GM19468 (cell line): ENCODE data around the gene AURKA.
"Not testable (repeated sequence)": the region's sequence is repeated elsewhere in the genome, so short reads cannot be mapped to it uniquely, and the experiment has no call there.

ENCODE experiments used
- ATAC-seq: cut with Tn5 transposase; IDR thresholded peaks from one replicate; pipeline ENCODE4 v1.9.1; 2021; ENCODE audit warnings: mild to moderate bottlenecking, moderate library complexity, moderate number of reproducible peaks; ENCODE audit not compliant: unreplicated experiment; ENCODE audit errors: extremely low read depth

Gene AURKA

DNA sequence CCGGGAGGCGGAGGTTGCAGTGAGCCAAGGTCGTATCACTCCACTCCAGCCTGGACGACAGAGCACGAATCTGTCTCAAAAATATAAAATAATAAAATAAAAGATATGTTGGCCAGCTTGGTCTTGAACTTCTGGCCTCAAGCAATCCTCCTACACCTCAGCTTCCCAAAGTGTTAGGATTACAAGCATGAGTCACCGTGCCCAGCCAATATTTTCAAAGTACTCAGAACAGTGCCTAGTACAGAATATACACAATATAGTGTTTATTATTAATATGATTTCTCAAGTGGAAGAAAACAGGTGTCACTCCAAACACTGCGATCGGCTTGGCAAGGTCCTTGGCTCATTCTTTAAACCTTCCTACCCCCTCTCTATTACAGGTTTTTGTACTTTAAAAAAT, 30.1 kb downstream of the AURKA start:
- no peak for ATAC-seq

DNA sequence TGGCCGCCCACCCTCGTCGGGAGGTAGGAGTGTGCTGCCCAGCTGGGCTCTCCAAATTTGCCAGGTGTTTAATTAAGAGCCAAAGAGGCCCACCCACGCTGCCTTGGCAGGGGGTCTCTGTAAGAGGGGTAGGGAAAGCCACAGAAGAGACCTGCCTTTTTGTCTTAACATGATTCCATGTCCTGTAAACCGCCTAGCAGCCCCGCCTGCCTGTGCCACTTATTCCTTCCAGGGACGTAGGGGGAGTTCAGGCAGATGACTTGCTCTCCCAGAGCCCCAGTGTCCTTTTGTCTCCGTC, 31.2 kb downstream of the AURKA start:
- no peak for ATAC-seq

DNA sequence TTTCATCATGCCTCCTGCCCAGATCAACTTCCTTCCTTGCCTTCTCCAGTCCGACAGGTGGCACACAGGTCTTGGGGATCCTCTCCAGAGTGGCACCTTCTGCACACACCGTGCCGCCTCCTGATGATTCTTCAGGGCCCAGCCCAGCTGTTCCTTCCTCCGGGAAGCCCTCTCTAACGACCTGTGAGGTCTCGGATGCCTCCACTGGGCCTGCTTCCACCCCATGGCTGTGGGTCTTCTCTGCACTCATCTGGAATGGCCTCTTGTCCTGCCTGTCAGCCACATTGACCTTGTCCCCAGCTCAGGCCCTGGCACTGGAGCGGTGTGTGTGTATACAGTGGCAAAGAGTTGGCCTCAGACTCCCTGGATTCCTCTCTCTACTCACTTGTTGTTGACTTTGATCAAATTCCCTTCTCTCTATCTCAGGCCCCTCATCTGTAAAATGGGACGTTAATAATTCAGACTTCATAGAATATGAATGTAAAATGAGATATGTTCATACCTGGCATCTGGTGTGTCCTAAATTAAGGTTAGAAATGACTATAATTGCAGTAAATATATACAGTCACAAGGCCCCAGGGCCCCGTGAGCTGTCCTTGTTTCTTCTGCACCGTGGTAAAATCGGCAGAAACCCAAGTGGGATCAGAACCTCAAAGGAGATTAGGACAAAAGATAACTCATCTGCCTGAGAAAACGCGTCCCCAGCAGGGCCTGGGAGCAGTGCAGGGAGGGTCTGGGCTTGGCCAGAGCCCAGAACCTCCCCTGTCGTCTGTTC, 31.7 kb downstream of the AURKA start:
- no peak for ATAC-seq

DNA sequence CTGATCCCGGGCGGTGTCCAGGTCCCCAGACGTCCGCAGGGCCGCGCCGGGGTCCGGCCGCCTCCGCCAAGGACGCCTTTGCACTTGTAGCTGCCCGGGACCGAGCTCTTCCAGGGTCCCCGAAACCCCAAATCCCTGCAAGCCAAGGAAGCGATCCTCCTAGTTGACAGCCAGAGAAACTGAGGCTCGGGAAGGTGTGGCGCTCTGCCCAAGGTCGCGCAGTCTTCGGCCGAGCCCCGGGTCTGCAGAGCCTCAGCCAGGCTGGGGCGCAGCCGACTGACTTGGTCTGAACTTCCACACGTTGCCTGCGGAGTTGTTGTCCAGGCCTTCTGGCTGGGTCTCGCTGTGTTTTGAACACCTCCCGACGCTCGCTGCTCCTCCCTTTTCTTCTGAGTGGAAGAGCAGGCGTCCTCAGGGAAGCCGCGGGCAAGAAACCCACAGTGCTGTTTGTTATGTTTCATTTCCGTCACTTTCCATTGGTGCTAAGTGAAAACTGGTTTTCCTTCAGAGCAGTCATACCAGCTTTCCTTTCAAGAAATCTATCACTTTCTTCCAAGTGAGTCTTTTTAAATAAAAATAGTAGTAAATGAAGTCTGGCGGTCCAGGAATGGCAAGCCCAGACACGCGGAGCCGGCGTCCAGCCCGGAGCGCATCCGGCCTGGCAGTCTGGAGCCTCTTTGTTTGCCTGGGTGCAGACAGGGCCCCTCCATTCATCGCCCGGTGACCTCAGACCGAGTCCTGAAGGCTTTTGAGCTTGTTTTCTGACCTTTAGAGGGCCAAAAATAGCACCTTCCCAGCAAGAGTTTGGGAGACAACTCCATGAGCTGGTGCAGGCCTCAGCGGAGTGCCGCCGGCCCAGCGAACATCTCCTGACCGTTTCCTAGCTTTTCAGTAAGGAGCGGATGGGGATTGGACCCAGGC, 32.5 kb downstream of the AURKA start:
- no peak for ATAC-seq

DNA sequence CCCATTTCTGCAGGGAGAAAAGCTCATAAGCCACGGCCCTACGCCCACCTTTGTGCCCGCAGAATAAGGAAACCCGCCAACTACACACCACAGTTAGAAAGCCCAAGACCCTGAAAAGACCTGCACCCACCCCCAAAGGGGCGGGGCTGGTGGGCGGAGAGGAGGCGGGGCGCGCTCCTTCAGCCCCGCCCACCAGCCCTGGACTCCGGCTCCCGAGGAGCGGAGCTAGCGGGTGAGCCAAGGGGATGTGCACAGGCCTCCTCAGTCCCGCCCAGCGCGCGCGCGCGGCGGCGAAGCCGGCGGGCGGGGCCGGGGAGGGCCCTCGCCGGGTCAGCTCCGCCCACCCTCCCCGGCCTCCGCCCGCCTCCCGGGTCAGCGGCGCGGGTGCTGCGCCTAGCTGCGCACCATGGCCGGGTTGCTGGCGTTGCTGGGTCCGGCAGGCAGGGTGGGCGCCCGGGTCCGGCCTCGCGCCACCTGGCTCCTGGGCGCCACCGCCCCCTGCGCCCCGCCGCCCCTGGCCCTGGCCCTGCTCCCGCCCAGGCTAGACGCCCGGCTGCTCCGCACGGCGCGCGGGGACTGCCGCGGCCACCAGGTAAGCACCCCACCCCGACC, 33.3 kb downstream of the AURKA start, which contains the start of gene FAM210B:
Gene FAM210B (plus strand): TSS at position 375 of the 612 bp plus-strand sequence. CDS start 32 bp downstream, at position 407.
- ATAC-seq = peak; percentile 98

DNA sequence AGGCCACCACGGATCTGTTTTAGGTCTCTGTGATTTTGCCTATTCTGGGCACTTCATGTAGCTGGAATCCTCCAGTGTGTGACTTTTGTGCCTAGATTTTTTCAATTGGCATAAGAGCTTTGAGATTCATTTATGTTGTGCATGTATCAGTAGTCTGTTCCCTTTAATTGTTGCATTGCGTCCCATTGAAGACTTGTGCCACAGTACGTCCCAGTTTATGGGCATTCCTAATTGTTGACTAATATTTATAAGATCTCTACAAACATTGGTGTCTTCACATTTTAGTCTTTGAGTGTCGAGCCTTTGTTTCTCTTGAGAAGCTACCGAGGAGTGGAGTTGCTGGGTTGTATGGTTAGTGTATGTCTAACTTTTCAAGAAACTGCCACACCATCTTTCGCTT, 33.9 kb downstream of the AURKA start:
- ATAC-seq = no peak

DNA sequence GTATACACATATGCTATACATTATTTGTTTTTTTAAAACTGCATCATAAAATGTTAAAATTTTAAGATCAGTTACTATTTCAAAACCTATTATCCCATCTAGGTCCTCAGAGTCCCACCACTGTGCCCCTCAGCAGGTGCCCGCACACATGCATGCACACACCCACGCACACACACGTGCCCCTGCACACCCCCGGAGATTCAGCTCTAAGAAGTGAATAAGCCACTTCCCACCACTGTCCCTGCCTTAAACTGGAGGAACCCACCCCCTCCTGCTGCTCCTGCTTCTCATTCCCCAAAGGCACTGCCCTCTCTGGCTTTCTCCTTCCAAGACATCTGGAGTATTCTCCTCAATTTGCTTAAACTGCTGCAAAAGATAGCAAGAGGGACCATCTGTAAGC, 38.7 kb downstream of the AURKA start:
- ATAC-seq = no peak

DNA sequence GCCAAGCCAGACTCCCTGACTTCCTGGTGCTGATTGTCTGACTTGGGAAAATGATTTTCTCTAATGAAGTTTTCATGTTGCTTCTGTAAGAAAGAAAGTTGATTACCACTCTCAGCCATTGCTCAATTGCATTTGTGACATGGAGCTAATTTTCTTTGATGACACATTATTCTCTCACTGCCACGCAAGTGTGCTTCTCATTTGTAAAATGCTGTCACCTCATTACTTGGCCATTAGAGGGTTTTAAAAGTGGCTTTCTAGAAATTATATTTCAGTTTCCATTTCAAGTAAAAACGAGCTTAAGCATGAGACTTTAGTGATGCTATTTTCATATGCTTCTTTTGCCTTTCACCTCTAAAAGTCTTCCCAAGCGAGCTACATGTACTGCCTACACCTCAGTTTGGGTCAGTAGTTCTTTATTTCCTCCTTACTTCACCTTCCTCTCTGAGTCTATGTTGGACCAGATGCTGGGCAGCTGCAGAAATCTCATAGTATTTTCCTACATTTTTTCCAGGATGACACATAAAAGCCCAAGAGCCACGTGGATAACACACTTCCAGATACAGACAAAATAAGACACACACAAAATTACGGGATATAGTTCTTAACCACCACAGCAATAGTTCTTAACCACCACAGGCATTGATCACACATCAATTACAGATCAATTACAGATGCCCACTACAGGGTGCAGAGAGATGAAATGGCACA, 39.5 kb downstream of the AURKA start:
- no peak for ATAC-seq

DNA sequence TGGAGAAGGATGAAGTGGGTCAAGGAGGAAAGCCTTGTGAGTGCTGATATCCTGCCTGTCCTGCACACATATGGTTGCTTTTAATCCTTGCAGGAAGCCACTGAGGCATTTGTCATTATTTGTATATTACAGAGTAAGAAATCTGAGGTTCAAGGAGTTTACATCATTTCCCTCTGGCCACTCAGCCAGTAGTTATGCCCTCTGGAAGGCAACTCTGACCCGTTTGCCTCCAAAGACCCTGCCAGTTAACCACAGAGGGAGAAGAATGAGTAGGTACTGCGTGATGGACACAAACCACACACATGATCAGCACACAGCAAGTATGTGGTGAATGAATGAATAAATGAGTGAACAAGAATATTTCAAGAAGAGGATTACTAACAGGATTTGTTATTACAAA, 41.2 kb downstream of the AURKA start:
- ATAC-seq = no peak

DNA sequence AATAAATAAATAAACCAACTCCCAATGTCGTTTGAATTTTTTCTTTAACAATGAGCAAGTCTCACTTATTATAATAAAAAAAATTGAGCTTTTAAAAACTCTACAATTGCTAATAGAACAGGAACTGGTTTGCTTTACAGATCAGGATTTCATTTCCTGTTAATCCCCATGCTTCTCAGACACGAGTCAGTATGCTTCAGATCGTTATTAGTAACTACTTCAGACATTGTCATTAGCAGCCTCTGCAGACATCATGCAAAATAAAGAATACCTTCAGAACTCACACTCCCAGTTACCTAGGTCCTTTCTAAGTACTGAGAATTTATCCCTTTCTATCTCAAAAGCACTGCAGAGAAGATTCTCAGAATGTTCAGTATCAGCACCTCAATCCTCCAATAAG, 43.3 kb downstream of the AURKA start:
- no peak for ATAC-seq

DNA sequence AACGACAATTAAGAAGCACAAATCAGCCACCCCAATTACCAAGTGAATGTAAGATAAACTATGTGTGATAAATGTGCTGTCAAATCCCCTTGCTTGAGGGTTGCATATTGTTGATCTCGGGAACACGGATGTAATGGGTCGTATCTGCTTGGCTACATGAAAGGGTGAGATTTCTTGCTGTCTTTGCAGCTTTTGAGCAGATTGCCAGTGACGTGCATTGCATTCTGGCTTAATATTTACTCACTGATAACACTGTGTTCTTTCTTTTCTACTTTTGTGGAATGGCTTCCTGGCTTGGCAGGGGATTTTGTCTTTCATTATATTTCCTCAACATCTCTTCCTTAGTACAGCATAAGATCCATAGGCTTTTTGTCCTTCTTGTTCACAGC, 43.7 kb downstream of the AURKA start:
- ATAC-seq = no peak

DNA sequence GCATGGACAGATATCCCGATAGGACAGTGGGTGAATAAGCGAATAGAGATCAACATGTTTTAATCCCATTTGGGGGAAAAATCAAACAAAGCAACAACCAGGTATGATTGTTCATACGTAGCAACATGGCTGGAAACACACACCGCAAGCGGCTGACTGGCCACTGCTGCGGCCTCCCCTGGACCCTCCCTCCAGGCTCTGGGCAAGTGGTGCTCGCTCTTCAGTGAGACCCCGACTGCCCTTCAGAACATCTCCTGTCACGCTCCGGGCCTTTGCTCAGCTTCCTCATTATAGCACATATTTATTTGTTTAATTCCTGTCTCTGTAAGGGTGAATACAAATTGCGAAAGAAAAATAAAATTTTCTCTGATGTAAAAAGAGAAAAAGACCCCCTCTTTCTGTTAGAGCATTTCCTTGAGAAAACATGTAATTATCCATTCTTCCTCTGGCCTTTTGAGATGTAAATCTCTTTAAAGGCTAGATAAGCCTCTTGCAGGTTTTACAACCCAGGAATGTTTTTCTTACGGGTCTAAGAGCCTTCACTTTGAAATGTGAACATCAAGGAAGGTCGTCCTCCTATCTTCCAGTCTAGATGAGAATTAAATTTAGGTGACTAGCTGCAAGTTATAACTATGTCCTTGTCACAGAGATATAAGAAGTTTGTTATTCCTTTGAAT, 44.2 kb downstream of the AURKA start:
- ATAC-seq = no peak

DNA sequence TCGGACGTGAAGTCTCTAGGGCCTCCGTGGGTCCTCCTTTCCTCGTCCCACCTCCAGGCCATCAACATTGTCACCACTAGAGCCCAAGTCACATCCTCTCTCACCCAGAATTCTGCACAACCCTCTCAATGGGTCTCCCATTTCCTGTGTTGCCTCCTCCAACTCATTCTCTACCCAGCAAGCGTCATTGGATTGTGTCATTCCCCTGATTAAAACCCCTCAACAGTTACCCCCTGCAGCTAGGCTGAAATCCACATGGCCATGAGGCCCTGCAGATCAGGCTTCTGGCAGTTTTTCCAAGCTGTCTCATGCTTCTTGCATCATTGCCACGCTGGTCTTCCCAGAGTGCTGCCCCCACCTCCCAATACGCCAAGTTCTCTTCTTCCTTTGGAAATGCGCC, 46.1 kb downstream of the AURKA start:
- ATAC-seq = no peak

DNA sequence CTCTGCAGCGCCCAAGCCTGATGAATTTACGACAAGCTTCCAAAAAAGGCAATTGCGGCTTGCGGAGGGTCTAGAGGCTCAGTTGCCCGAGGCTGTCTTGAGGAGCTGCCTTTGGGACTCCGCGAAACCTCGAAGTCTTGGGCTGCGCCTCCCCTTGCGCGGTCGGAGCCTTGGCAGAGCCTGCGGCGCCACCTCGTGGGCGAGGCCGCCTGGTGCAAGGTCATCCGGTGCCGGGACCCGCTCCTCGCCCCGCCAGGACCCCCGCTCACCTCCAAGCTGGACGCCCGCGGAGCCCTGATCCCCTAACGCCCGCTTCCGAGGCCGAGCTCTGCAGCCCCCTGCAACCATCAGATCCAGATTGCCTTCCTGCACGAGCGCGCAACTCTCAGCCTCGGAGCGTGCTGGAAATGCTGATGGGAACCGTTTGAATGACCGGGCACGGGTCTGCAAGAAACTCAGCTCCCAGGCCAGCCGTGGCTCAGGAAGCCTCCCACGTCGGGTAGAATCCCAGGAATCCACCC, 48.1 kb downstream of the AURKA start:
- ATAC-seq = no peak

DNA sequence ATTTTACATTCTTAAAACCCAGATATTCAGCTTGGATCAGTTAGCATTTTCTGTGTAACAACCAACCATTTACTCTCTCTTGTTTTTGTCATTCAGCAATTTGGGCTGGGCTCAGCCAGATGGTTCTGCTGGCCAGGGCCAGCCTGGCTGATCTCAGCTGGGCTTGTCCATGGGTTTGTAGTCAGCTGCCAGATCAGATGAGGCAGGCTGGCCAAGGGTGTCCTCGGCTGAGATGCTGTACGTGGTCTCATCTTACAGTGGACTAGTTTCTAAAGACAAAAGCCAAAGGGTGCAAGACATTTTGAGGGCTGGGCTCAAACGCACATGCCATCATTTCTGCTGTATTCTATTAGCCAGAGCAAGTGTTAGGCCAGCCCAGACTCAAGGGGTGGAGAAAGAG, 49.2 kb downstream of the AURKA start:
- ATAC-seq = no peak

DNA sequence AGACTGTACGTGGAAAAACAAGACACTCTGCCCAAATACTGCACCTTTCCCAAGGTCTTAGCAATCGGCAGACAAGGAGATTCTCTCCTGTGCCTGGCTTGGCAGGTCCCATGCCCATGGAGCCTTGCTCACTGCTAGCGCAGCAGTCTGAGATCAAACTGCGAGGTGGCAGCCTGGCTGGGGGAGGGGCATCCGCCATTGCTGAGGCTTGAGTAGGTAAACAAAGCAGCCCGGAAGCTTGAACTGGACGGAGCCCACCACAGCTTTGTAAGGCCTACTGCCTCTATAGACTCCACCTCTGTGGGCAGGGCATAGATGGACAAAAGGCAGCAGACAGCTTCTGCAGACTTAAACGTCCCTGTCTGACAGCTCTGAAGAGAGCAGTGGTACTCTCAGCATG, 55.3 kb downstream of the AURKA start:
- not testable (repeated sequence) for ATAC-seq

DNA sequence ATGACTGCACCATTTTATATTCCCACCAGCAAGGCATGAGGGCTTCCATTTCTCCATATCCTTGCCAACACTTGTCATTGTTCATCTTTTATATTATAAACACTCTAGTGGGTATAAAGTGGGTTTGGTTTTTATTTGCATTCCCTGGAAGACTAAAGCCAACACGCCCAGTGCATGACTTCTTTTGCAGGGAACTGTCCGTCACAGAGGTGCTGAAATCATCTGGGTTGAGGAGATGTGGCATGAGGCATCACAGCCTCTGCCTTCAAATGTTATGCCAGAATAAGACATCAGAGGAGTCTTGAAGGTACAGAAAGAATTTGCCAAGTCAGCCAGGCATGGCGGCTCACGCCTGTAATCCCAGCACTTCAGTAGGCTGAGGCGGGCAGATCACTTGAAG, 63.2 kb downstream of the AURKA start:
- ATAC-seq = no peak

DNA sequence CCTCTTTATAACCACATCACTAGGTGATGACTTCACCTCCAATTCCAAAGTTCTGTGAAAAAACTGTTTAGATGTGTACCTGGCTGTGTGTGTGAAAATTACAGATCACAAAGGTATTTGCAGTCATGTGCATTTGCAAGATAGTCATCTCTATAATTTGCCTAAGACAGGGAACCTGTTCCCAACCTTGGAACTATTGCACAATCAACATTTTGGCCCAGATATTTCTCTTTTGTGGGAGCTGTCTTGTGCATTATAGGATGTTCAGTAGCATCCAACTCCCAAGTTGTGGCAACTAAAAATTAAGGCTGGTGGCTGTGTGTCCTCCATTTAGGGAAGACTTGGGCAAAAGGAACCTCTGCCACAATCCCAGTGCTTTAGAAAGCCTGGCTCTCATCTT, 67.2 kb downstream of the AURKA start:
- ATAC-seq = no peak

DNA sequence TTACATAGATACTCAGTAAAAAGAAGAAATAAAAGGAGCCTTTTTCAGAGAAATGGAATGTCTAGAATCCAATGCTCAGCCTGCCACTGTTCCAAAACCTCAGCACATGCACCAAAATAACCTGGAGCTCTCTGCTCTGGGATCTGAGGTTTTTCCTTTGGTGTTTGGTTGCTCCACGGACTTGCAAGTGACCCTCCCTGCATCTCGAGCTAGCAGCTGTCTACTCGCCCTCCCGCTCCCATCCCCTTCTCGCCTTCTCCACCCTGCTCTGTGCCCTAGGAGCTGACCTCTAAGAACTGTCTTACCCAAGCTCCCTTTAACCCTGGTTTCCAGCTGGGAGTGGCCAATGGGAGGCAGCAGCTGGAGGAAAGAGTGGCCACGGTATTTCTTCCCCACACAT, 68.4 kb downstream of the AURKA start:
- no peak for ATAC-seq

DNA sequence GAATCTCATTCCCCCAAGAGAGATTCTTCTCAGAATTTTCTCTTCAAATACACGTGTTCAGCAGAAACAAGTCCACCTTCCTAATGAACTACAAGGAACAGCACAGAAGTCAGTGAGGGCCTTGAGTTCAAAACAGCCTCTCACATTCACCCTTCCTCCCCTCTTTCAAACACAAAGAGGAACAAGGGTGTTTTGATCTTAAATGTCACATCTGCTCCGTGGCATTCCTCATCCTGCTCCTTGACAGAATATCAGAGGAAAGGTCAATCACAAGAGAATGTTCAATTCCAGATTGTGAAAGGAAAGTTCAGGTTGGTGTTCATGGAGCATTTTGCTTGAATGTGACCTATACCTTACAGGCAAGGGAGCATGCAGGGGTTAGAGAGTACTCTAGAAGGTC, 68.8 kb downstream of the AURKA start:
- no peak for ATAC-seq
